GM10248 (cell line): ENCODE measurements around the gene MYH3.

Experiments used
- CTCF ChIA-PET: fragments of 300-600 bp; sonication (Branson Sonifier 250); formaldehyde crosslinking; extraction: SDS; loops from one replicate; lab custom pipeline; 2021; ENCODE audit warnings: antibody characterized with exemption; lab: Yijun Ruan, JAX
- POLR2A ChIA-PET: fragments of 350-650 bp; sonication (Branson Sonifier 250); formaldehyde crosslinking; extraction: SDS; loops from one replicate; lab custom pipeline; 2020; ENCODE audit warnings: antibody characterized with exemption; lab: Yijun Ruan, JAX
- DNase-seq: peaks from one replicate; pipeline ENCODE4 v3.0.0; 2012; ENCODE audit errors: extremely low spot score
- CTCF ChIP-seq: IDR thresholded peaks from 2 replicates; pipeline ENCODE4 v1.5.1; 2012; ENCODE audit warnings: mild to moderate bottlenecking, low read depth; ENCODE audit errors: extremely low read depth, missing control alignments, control extremely low read depth

Gene MYH3

GRCh38 chr17:10666906-10667305, 9.8 kb upstream of the MYH3 start:
- no peak for TF ChIP-seq CTCF
- ChIA-PET CTCF (interaction anchor here (1.0 to 2.9 kb wide), 2 partner anchors 17 to 20 kb away, joined by 3 to 14 read pairs; no protein-coding TSS in a partner anchor), POLR2A (no interaction called here)
- no peak for DNase-seq

- ChIA-PET POLR2A (no interaction called here), CTCF (interaction anchor here (1.3 to 2.9 kb wide), 6 partner anchors 9 to 72 kb away, joined by 3 to 14 read pairs (median 4); no protein-coding TSS in a partner anchor)
- TF ChIP-seq CTCF = no peak
- DNase-seq = no peak
Measured at GRCh38 chr17:10664571-10664970, 7.5 kb upstream of the MYH3 start.

GRCh38 chr17:10663231-10663630, 6.1 kb upstream of the MYH3 start:
- DNase-seq = no peak
- TF ChIP-seq CTCF = no peak
- ChIA-PET CTCF (interaction anchor here (1.0 to 2.0 kb wide), 4 partner anchors 8 to 73 kb away, joined by 4 read pairs; no protein-coding TSS in a partner anchor), POLR2A (no interaction called here)

- CTCF ChIA-PET = interaction anchor here (1.8 kb wide), 1 partner anchor 14 kb away, joined by 6 read pairs; no protein-coding TSS in a partner anchor
- POLR2A ChIA-PET = no interaction called here
- no peak for DNase-seq
- no peak for TF ChIP-seq CTCF
Measured at GRCh38 chr17:10661437-10661836, 4.3 kb upstream of the MYH3 start.

- no peak for DNase-seq
- ChIA-PET CTCF (no interaction called here), POLR2A (interaction anchor here (0.7 kb wide), 1 partner anchor 1340 kb away, joined by 4 read pairs; the partner anchor contains the start of gene ZNF18)
- TF ChIP-seq CTCF = no peak
Measured at GRCh38 chr17:10657879-10658278, 770 bp upstream of the MYH3 start.

- no peak for DNase-seq
- ChIA-PET POLR2A (no interaction called here), CTCF (interaction anchor here (1.1 to 2.7 kb wide), 5 partner anchors 9 to 191 kb away, joined by 3 to 8 read pairs (median 4); no protein-coding TSS in a partner anchor)
- no peak for TF ChIP-seq CTCF
Measured at GRCh38 chr17:10653987-10654386, 3.1 kb downstream of the MYH3 start.
